Choroid plexus epithelial cell (primary cell): ENCODE data around the gene COQ8B.

Experiments
- DNase-seq: peaks from one replicate; pipeline ENCODE4 v3.0.0-alpha.2; 2010; ENCODE audit warnings: low read depth
- H3K4me3 ChIP-seq: 2 replicates; pipeline ENCODE4 v1.5.1; 2011; ENCODE audit warnings: low read depth, mild to moderate bottlenecking, control low read depth, low read length, moderate library complexity
- TF ChIP-seq, protein P1 (sequence below): conservative IDR thresholded peaks from 2 replicates; pipeline ENCODE4 v1.5.1; 2011; ENCODE audit warnings: low read depth, mild to moderate bottlenecking, control low read depth, inconsistent platforms, low read length, moderate library complexity

Gene COQ8B

DNA sequence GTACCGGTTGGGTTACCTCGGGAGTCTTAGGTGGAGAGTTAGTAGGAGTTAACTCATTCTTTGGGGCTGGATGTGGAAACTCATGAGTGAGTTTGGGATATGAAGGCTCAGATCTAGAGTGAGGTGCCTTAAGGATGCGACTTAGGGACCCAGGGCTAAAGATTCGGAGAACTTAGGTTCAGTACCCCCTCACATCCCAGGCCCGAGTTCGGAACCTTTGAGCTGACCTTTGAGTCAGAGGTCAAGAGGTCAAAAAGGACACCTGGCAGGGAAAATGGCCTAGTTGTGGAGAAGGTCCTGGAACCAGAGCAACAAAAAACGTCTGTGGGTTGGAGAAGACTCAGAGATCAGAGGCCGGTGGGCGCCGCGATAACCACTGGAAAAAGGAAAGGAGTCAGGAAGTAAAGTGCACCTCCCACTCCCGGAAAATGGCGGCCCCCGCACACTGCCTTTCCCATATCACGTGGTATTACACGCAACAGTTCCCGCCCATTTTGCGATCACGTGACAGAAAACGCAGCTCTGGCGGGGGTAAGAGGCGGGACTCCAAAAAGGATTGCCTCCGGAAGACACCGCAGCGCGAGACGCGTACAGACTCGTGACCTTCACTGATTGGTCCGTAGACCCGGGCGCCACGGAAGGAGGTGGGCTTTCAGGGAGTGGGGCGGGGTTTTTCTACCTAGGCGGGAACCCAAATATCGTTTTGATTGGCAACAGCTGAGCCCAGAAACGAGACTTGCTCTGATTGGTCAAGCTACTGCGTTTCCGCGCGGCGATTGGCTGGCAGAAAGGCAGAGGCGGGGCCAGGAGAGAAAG lies 33.6 kb upstream of the COQ8B start, which contains the start of gene ACTMAP:
ACTMAP (minus strand) TSS at position 420 of the 816 bp plus-strand sequence. CDS start 674 bp downstream, outside the sequence.
- TF ChIP-seq, protein P1, sequence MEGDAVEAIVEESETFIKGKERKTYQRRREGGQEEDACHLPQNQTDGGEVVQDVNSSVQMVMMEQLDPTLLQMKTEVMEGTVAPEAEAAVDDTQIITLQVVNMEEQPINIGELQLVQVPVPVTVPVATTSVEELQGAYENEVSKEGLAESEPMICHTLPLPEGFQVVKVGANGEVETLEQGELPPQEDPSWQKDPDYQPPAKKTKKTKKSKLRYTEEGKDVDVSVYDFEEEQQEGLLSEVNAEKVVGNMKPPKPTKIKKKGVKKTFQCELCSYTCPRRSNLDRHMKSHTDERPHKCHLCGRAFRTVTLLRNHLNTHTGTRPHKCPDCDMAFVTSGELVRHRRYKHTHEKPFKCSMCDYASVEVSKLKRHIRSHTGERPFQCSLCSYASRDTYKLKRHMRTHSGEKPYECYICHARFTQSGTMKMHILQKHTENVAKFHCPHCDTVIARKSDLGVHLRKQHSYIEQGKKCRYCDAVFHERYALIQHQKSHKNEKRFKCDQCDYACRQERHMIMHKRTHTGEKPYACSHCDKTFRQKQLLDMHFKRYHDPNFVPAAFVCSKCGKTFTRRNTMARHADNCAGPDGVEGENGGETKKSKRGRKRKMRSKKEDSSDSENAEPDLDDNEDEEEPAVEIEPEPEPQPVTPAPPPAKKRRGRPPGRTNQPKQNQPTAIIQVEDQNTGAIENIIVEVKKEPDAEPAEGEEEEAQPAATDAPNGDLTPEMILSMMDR, result no peak
- DNase-seq, result peak; percentile 100
- H3K4me3 ChIP-seq, result peak within 1 kb of the TSS; percentile 90

DNA sequence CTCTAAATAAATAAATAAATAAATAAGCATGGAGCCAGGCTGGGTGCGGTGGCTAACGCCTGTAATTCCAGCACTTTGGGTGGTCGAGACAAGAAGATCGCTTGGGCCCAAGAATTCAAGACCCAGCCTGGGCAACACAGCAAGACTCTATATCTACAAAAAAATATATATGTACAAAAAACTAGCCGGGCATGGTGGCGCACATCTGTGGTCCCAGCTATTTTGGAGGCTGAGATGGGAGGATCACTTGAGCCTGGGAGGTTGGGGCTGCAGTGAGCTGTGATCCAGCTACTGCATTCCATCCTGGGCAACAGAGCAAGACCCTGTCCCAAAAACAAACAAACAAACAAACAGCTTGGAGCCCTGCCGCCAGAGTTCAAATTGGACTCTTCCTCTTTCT lies 30.9 kb upstream of the COQ8B start:
- H3K4me3 ChIP-seq, result no peak overlapping the region
- TF ChIP-seq, protein P1, result no peak
- DNase-seq, result no peak

- TF ChIP-seq, protein P1, result no peak
- no peak overlapping the region for H3K4me3 ChIP-seq
- peak; percentile 85 for DNase-seq
Observed at GRCh38 chr19:40745402-40745780, 28.7 kb upstream of the COQ8B start.

DNA sequence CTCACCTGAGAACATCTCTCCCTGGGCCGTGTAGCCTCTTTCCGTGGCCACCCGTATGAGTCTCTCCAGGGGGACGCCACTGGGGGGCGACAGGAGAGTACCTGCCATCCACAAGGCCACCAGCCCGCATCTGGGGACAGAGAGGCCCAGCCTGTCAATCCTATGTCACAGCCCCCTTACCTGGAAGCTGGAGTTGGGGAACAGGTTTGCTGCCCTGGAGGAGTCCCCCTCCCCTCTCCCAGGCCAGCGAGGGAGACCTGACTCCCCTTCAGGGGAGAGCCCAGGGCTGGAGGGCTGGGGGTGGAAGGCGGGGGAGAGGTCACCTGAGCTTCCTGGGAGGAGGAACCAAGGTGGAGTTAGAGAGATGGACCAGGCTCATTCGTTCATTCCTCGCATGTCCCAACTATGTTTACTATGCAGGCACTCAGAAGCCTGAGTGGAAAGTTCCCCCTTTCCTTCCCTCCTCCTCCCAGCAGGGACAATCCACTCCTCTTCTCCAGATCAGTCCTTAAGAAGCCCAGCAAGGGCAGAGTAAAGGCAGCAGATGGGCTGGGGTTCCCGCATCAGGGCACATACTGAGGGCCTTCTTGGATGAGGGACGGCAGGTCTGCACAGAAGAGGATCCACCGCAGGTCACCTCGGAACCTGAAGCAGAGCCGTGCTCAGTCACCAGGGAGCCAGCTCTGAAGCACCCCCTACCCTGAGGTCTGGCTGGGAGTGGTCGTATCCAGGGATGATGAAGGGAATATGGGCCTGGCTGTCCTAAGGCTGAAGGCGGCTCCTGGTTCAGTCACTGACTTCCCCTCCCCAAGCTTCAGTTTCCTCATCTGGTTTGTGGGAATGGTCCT lies 28.1 kb upstream of the COQ8B start:
- DNase-seq, result peak; percentile 53
- TF ChIP-seq, protein P1, result peak; percentile 3
- no peak overlapping the region for H3K4me3 ChIP-seq

DNA sequence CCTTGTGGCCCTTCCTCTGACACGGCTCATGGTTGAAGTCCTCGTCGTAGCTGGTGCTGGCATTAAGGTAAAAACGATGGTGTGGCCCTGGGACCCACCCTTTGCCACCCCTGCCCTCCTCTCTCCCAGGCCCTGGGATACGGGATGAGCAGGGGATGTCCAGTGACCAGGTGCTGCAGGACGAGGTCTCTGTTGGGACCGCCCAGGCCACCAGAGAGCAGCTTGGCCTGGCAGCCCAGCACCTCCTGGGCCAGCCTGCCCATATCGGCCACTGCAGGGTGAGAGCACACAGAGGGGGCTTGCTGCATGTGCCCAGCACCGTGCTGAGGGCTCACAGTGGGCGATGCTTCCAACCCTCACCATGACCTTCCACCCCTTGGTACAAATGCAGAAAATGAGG lies 27.2 kb upstream of the COQ8B start:
- no peak overlapping the region for H3K4me3 ChIP-seq
- TF ChIP-seq, protein P1, result no peak
- DNase-seq, result no peak

GRCh38 chr19:40742886-40743285 lies 26.2 kb upstream of the COQ8B start:
- DNase-seq, result no peak
- TF ChIP-seq, protein P1, result no peak
- H3K4me3 ChIP-seq, result no peak overlapping the region
